Activated CD4-positive, alpha-beta T cell treated with anti-CD3 and anti-CD28 coated beads for 36 hours (primary cell): ENCODE data around the gene LSM4. TPM values are rescaled to one million over a fixed set of nuclear protein-coding genes. Genes with fewer than 3 reads are reported as not detected.
"Not testable (repeated sequence)": the region's sequence is repeated elsewhere in the genome, so short reads cannot be mapped to it uniquely, and the experiment has no call there.

Source experiments
- ATAC-seq: fragments of 200-7000 bp; cut with Tn5 transposase; one replicate; pipeline ENCODE4 v1.10.0; 2021; ENCODE audit warnings: mild to moderate bottlenecking, moderate library complexity
- CTCF ChIA-PET: fragments of 350-600 bp; sonication (Branson Sonifier 250); formaldehyde crosslinking; loops from one replicate; lab custom pipeline; 2021; ENCODE audit warnings: antibody characterized with exemption; lab: Charles Lee
- POLR2A ChIA-PET: fragments of 350-600 bp; sonication (Branson Sonifier 250); formaldehyde crosslinking; loops from one replicate; lab custom pipeline; 2021; ENCODE audit warnings: antibody characterized with exemption, inconsistent platforms; lab: Charles Lee
- DNase-seq: peaks from one replicate; pipeline ENCODE4 v3.0.0-alpha.2; 2020
- H3K27ac Mint-ChIP-seq: one replicate; pipeline ENCODE4 v1.8.0; 2021; ENCODE audit warnings: mixed read lengths
- H3K27me3 Mint-ChIP-seq: one replicate; pipeline ENCODE4 v1.8.0; 2021; ENCODE audit warnings: mixed read lengths
- H3K36me3 Mint-ChIP-seq: one replicate; pipeline ENCODE4 v1.8.0; 2021; ENCODE audit warnings: low read depth, mixed read lengths
- H3K4me1 Mint-ChIP-seq: one replicate; pipeline ENCODE4 v1.8.0; 2021; ENCODE audit warnings: mixed read lengths
- H3K4me3 Mint-ChIP-seq: one replicate; pipeline ENCODE4 v1.8.0; 2021; ENCODE audit warnings: mild to moderate bottlenecking, moderate library complexity, mixed read lengths
- H3K9me3 Mint-ChIP-seq: one replicate; pipeline ENCODE4 v1.8.0; 2021; ENCODE audit warnings: low read depth, mixed read lengths
- intact Hi-C, 2 experiments: fragments of 100-400 bp; cut with DNase I in 1 of 2; cut with micrococcal nuclease in 1 of 2; formaldehyde crosslinking; loops; one replicate each; pipeline versions ENCODE4 v1.14.2 to v1.15.1; 2022 to 2024; cut with DNase I, micrococcal nuclease
- total RNA-seq, 2 experiments: library from RNA; stranded (reverse); gene quantifications; one replicate each; pipeline ENCODE4 v1.2.3, GENCODE V29; 2021

LSM4 gene
- total RNA-seq, 2 experiments from 2014 or later = 269 to 370 TPM

- Mint-ChIP-seq H3K27me3 (no peaks in the 10 kb centered on the region), H3K27ac (peak overlapping the region; percentile 69), H3K4me3 (peak overlapping the region; percentile 65), H3K9me3 (no peaks in the 10 kb centered on the region), H3K4me1 (peaks cover 20% of the 10 kb centered on the region), H3K36me3 (no peaks in the 10 kb centered on the region)
- intact Hi-C loops = loop anchor here (1.0 to 5.0 kb wide), 7 partner anchors 12 to 136 kb away; partner anchors contain the start of genes PGPEP1 (in 1 of the 2) and RAB3A (in 1 of the 2)
- ChIA-PET POLR2A (interaction anchor here (0.6 to 2.2 kb wide), 10 partner anchors 11 to 136 kb away, joined by 3 to 42 read pairs (median 8); partner anchors contain the start of genes IQCN, JUND and MPV17L2), CTCF (interaction anchor here (0.5 to 7.7 kb wide), 44 partner anchors 8 to 735 kb away, joined by 3 to 208 read pairs (median 4); partner anchors contain the start of genes IQCN, JUND and MPV17L2)
- ATAC-seq = peak; percentile 99
- DNase-seq = peak; percentile 94
These were observed 5.6 kb upstream of the LSM4 start for GRCh38 chr19:18328340-18329034.

GRCh38 chr19:18326772-18327171 lies 3.9 kb upstream of the LSM4 start:
- CTCF ChIA-PET = interaction anchor here (0.6 to 7.7 kb wide), 6 partner anchors 9 to 74 kb away, joined by 3 to 208 read pairs (median 4); partner anchors contain the start of gene JUND
- POLR2A ChIA-PET = interaction anchor here (0.9 to 1.4 kb wide), 2 partner anchors 32 to 49 kb away, joined by 3 to 11 read pairs; no protein-coding TSS in a partner anchor
- Mint-ChIP-seq H3K36me3 (peaks cover 8% of the 10 kb centered on the region), H3K27me3 (no peaks in the 10 kb centered on the region), H3K4me3 (no peak overlapping the region), H3K27ac (no peak overlapping the region), H3K4me1 (peaks cover 26% of the 10 kb centered on the region), H3K9me3 (no peaks in the 10 kb centered on the region)
- ATAC-seq = no peak
- intact Hi-C loops = loop anchor here in 1 of 2 experiments (5.0 kb wide), 1 partner anchor 86 kb away; no protein-coding TSS in a partner anchor
- no peak for DNase-seq

DNA sequence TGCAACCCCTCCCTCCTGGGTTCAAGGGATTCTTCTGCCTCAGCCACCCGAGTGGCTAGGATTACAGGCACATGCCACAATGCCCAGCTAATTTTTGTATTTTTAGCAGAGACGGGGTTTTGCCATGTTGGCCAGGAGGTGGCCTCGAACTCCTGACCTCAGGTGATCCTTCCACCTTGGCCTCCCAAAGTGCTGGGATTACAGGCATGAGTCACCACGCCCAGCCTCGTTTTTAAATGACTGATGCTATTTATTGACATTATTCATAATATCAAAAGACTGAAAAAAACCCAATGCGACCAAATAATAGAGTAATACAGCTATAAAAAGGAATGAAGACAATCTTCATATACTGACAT lies 1.5 kb upstream of the LSM4 start:
- H3K9me3 Mint-ChIP-seq, H3K4me3 Mint-ChIP-seq, H3K27me3 Mint-ChIP-seq, intact Hi-C loops, ATAC-seq, DNase-seq: not testable (repeated sequence)
- POLR2A ChIA-PET = interaction anchor here (0.6 to 1.0 kb wide), 2 partner anchors 42 to 46 kb away, joined by 3 read pairs; partner anchors contain the start of gene JUND
- peak overlapping the region; percentile 98 for H3K27ac Mint-ChIP-seq
- peaks cover 50% of the 10 kb centered on the region for H3K4me1 Mint-ChIP-seq
- peaks cover 31% of the 10 kb centered on the region for H3K36me3 Mint-ChIP-seq
- CTCF ChIA-PET = interaction anchor here (7.7 kb wide), 1 partner anchor 46 kb away, joined by 208 read pairs; the partner anchor contains the start of gene JUND

DNA sequence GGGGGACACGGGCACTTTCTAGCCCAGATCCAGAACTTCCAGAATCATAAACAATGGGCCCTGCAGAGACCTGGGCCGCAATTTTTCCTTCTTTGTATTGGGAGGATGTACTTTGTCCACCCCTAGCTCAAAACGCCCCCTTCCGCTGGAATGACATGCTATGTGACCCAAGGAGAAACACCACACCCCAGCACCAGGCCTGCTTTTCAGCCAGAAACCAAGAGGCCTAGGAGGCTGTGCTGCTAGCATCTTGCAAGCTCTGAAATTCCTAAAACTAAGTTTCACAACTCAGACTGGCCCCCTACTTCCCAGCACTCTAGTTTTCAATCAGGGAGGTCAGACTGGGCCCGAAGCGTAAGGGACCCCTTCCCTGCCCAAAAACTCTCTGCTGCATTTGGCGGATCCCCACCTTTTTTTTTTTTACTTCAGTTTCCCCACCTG lies 538 bp downstream of the LSM4 start:
- ChIA-PET POLR2A (interaction anchor here (0.6 to 3.8 kb wide), 8 partner anchors 15 to 417 kb away, joined by 3 to 209 read pairs (median 6); partner anchors contain the start of genes IQCN, JUND, MPV17L2 and PGPEP1), CTCF (interaction anchor here (0.6 to 8.8 kb wide), 15 partner anchors 10 to 231 kb away, joined by 3 to 183 read pairs (median 4); partner anchors contain the start of genes IQCN, JUND and MPV17L2)
- Mint-ChIP-seq H3K9me3 (no peaks in the 10 kb centered on the region), H3K36me3 (peaks cover 37% of the 10 kb centered on the region), H3K27ac (peak overlapping the region; percentile 94), H3K4me1 (peaks cover 59% of the 10 kb centered on the region), H3K4me3 (peak overlapping the region; percentile 90), H3K27me3 (no peaks in the 10 kb centered on the region)
- DNase-seq (peak; percentile 69), ATAC-seq (no peak)
- intact Hi-C loops = loop anchor here (1.0 to 2.0 kb wide), 3 partner anchors 18 to 314 kb away; partner anchors contain the start of gene KLHL26 (in 1 of the 2)

DNA sequence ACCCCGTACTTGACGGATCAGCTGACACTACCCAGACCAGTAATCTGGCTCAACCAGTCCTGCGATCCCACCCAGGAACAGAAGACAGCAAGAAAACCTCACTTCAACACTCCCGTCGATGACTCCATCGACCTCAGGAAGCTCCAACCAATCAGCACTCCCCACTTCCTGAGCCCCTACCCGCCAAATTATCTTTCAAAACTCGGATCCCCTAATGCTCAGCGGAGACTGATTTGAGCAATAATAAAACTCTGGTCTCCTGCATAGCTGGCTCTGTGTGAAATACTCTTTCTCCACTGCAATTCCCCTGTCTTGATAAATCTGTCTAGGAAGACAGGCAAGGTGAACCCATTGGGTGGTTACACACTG lies 1.2 kb downstream of the LSM4 start:
- CTCF ChIA-PET = interaction anchor here (0.6 to 8.8 kb wide), 13 partner anchors 11 to 231 kb away, joined by 3 to 183 read pairs (median 5); partner anchors contain the start of genes IQCN, JUND and MPV17L2
- Mint-ChIP-seq H3K4me1 (peaks cover 59% of the 10 kb centered on the region), H3K27ac (peak overlapping the region; percentile 94), H3K36me3 (peaks cover 37% of the 10 kb centered on the region), H3K4me3 (peak overlapping the region; percentile 90), H3K27me3 (no peaks in the 10 kb centered on the region), H3K9me3 (no peaks in the 10 kb centered on the region)
- intact Hi-C loops = loop anchor here (1.0 to 2.0 kb wide), 3 partner anchors 17 to 315 kb away; partner anchors contain the start of gene KLHL26 (in 1 of the 2)
- DNase-seq = peak; percentile 63
- ATAC-seq = peak; percentile 4
- POLR2A ChIA-PET = interaction anchor here (1.0 to 3.8 kb wide), 5 partner anchors 14 to 43 kb away, joined by 4 to 209 read pairs (median 14); partner anchors contain the start of genes IQCN, JUND and PGPEP1

DNA sequence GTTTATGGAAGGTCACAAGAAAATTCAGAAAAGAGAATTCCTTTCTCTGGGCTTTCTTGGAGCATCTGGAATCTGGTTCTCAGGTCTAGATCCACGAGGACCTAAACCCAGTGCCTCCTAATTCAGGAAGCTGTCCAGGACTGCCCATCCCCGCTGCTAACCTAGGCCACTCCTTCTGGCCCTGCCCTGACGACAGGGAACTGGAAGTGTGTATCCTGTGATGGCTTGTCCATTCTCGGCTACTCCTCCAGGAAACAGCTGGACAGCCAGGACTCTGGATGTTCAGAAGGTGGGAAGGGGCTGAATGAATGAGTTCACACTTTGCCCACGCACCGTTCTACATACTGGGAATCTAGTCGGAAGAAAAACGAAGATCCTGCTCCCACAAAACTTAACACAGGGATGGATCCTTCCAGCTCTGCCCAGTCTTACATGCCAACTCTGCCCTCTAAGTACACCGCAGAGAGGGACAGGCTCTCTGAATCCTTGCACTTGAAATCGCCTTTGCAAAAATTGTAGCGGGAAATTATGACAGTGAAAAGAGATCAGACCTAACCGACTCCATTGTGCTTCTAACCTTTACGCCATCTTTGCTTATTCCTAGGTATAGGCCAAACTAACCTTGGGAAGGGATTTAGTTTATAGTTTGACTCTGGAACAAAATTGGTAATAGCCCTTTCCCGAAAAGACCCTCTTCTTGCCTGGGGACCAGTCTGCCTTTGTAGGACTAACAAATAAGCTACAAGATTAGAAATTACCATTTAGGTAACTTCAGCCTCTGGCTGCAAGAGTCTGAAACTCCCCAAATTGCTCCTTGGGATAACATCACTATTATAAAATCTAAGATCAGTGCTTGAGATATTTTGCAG lies 1.8 kb downstream of the LSM4 start:
- H3K4me1 Mint-ChIP-seq = peaks cover 62% of the 10 kb centered on the region
- no peak for ATAC-seq
- no peaks in the 10 kb centered on the region for H3K9me3 Mint-ChIP-seq
- intact Hi-C loops = no loop called here
- POLR2A ChIA-PET = interaction anchor here (0.7 to 3.8 kb wide), 8 partner anchors 14 to 379 kb away, joined by 4 to 209 read pairs (median 6); partner anchors contain the start of genes IQCN, JUND and PGPEP1
- H3K27ac Mint-ChIP-seq = peak overlapping the region; percentile 94
- peaks cover 40% of the 10 kb centered on the region for H3K36me3 Mint-ChIP-seq
- no peaks in the 10 kb centered on the region for H3K27me3 Mint-ChIP-seq
- CTCF ChIA-PET = interaction anchor here (0.7 to 8.8 kb wide), 9 partner anchors 8 to 230 kb away, joined by 3 to 183 read pairs (median 5); partner anchors contain the start of genes IQCN and JUND
- no peak for DNase-seq
- H3K4me3 Mint-ChIP-seq = peak overlapping the region; percentile 90

- Mint-ChIP-seq H3K4me3 (peak overlapping the region; percentile 67), H3K36me3 (peaks cover 47% of the 10 kb centered on the region), H3K4me1 (peaks cover 64% of the 10 kb centered on the region), H3K27ac (peak overlapping the region; percentile 85), H3K27me3 (no peaks in the 10 kb centered on the region), H3K9me3 (no peaks in the 10 kb centered on the region)
- intact Hi-C loops = no loop called here
- ChIA-PET CTCF (interaction anchor here (3.0 to 8.8 kb wide), 2 partner anchors 9 to 40 kb away, joined by 15 to 183 read pairs; partner anchors contain the start of gene JUND), POLR2A (interaction anchor here (0.6 to 3.8 kb wide), 5 partner anchors 15 to 41 kb away, joined by 5 to 209 read pairs (median 7); partner anchors contain the start of genes IQCN and JUND)
- ATAC-seq (no peak), DNase-seq (no peak)
These were observed 3.2 kb downstream of the LSM4 start for GRCh38 chr19:18319591-18320135.

- no peaks in the 10 kb centered on the region for H3K9me3 Mint-ChIP-seq
- H3K27ac Mint-ChIP-seq = peak overlapping the region; percentile 94
- DNase-seq (peak; percentile 75), ATAC-seq (peak; percentile 60)
- CTCF ChIA-PET = interaction anchor here (0.6 to 8.8 kb wide), 8 partner anchors 8 to 167 kb away, joined by 3 to 183 read pairs (median 5); partner anchors contain the start of genes IQCN and JUND
- H3K36me3 Mint-ChIP-seq = peaks cover 56% of the 10 kb centered on the region
- no peaks in the 10 kb centered on the region for H3K27me3 Mint-ChIP-seq
- POLR2A ChIA-PET = interaction anchor here (1.1 to 3.6 kb wide), 4 partner anchors 10 to 38 kb away, joined by 6 to 38 read pairs (median 8); partner anchors contain the start of gene JUND
- H3K4me1 Mint-ChIP-seq = peaks cover 53% of the 10 kb centered on the region
- peak overlapping the region; percentile 67 for H3K4me3 Mint-ChIP-seq
- intact Hi-C loops = loop anchor here (1.0 kb wide), 2 partner anchors 13 to 14 kb away; no protein-coding TSS in a partner anchor
These were observed 4.7 kb downstream of the LSM4 start for GRCh38 chr19:18317961-18318800.

- Mint-ChIP-seq H3K4me3 (no peak overlapping the region), H3K36me3 (peaks cover 38% of the 10 kb centered on the region), H3K4me1 (peaks cover 19% of the 10 kb centered on the region), H3K27me3 (no peaks in the 10 kb centered on the region), H3K9me3 (no peaks in the 10 kb centered on the region), H3K27ac (no peak overlapping the region)
- ATAC-seq (no peak), DNase-seq (no peak)
- ChIA-PET CTCF (interaction anchor here (1.8 kb wide), 1 partner anchor 34 kb away, joined by 7 read pairs; no protein-coding TSS in a partner anchor), POLR2A (interaction anchor here (0.9 kb wide), 1 partner anchor 9 kb away, joined by 3 read pairs; no protein-coding TSS in a partner anchor)
- intact Hi-C loops = no loop called here
These were observed 9.5 kb downstream of the LSM4 start for GRCh38 chr19:18313398-18313797.
